Cardiac fibroblast (primary cell): Measurements from ENCODE around the gene CENPP.
A peak's percentile ranks its signal among the peaks of the same experiment; 100 is the strongest.

ENCODE experiments used
- DNase-seq, 2 donors: peaks; one replicate each; pipeline versions ENCODE4 v3.0.0 to v3.0.0-alpha.2; 2010; ENCODE audit warnings: low read depth in 2 of 2
- H3K4me3 ChIP-seq, 2 donors: replicated peaks in 1 of 2; 1 replicate in 1 of 2; 2 replicates in 1 of 2; pipeline ENCODE4 v1.5.1; 2011; ENCODE audit warnings: low read depth in 2 of 2, low read length in 2 of 2, mild to moderate bottlenecking in 2 of 2, moderate library complexity in 1 of 2
- CTCF ChIP-seq: IDR thresholded peaks from one replicate; pipeline ENCODE4 v1.5.1; 2011; ENCODE audit warnings: low read depth, mild to moderate bottlenecking, low read length, inconsistent platforms

Gene CENPP

GRCh38 chr9:92463984-92464383 lies 138.2 kb downstream of the CENPP start:
- peak; percentile 82 to 93 for DNase-seq
- TF ChIP-seq CTCF: no peak
- no peak overlapping the region for H3K4me3 ChIP-seq

- no peak for TF ChIP-seq CTCF
- no peak overlapping the region for H3K4me3 ChIP-seq
- no peak for DNase-seq
These were observed 141.3 kb downstream of the CENPP start for GRCh38 chr9:92467041-92467440.

GRCh38 chr9:92467511-92467910 lies 141.8 kb downstream of the CENPP start:
- peak in 1 of 2 donors; percentile 14 for DNase-seq
- no peak overlapping the region for H3K4me3 ChIP-seq
- no peak for TF ChIP-seq CTCF

GRCh38 chr9:92468206-92468605 lies 142.5 kb downstream of the CENPP start:
- no peak overlapping the region for H3K4me3 ChIP-seq
- peak in 1 of 2 donors; percentile 55 for DNase-seq
- TF ChIP-seq CTCF: no peak

DNA sequence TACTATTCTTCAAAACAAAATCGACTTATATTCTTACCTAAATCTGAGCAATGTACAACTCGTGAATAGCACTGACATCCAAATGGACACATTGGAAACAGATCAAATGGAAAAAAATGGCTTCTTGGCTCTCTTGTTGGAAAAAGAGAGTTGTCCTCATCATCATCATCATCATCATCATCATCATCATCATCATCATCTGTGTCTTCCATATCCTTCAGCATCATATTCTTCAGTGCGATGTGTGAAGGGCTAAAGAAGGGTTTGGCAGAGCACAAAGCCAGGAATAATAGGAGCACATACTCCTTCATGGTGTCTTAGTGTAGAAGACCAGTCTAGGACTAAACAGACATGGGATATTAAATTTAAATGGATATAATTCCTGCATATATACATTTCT lies 148.8 kb downstream of the CENPP start:
- no peak overlapping the region for H3K4me3 ChIP-seq
- no peak for DNase-seq
- TF ChIP-seq CTCF: no peak

DNA sequence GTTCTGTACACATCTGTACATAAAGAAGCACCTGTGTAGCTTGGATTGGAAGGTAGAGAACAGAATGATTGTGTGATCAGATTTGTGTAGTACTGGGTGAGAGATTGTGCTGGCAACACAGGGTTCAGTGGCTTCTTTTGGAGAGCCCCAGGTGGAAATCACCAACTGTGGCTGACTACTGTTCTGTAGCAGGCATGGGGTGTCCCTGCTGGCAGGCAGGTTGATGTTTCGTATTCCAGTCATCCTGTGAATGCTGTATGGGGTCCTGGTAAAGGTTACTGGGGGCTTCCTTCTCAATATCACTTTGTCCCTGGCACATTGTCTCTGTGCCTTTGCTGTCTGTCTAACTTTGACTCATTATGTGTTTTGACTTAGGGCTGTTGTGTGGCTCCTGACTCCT lies 151.2 kb downstream of the CENPP start:
- no peak for DNase-seq
- no peak for TF ChIP-seq CTCF
- H3K4me3 ChIP-seq: no peak overlapping the region

DNA sequence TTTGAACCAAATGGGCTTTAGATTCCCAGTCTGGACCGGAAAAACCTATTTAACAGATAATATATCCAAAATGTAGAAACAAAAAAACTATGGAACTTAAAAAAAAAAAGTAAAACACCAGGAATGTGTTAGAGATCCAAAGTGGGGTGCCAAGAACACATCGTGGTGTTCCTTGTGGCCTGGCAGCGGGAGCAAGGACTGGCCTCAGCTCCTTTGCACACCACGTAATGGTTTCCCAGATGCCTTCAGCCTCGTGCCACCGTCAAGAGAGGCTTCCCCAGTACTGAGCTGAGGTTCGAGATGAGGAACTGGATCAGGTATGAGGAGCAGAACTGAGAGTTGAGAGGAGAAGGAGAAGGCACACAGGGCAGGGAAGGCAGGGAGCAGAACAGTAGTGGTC lies 153.0 kb downstream of the CENPP start:
- no peak for TF ChIP-seq CTCF
- no peak overlapping the region for H3K4me3 ChIP-seq
- no peak for DNase-seq
